A549 (cell line): Measurements from ENCODE around the gene GRAP2. TPM values are rescaled to one million over a fixed set of nuclear protein-coding genes. Genes with fewer than 3 reads are reported as not detected.

Experiments used
- ATAC-seq, 2 experiments: fragments of 200-7000 bp in 1 of 2; fragments of >200 bp in 1 of 2; cut with Nextera tagmentation in 1 of 2; cut with Tn5 transposase in 1 of 2; 3 replicates each; pipeline versions ENCODE4 v1.8.0 to v1.9.1; 2018 to 2020; ENCODE audit warnings: mild to moderate bottlenecking in 1 of 2, moderate library complexity in 1 of 2
- CTCF ChIA-PET: fragments of 300-600 bp; sonication (Branson Sonifier 250); formaldehyde crosslinking; extraction: SDS; loops from one replicate; lab custom pipeline; 2021; ENCODE audit warnings: antibody characterized with exemption, inconsistent platforms; lab: Yijun Ruan, JAX
- POLR2A ChIA-PET: fragments of 350-600 bp; formaldehyde crosslinking; extraction: SDS; loops from one replicate; lab custom pipeline; 2021; ENCODE audit warnings: antibody characterized with exemption, inconsistent platforms; lab: Yijun Ruan, JAX
- DNase-seq, 2 experiments: peaks; one replicate each; pipeline versions ENCODE4 v3.0.0 to v3.0.0-alpha.2; 2011 to 2016; ENCODE audit warnings: low read depth in 1 of 2, low spot score in 1 of 2
- FAIRE-seq: peaks from 2 replicates; lab custom pipeline; 2011; peaks lifted over from hg19 to GRCh38; lab: Jason Lieb, UNC
- H3K27ac ChIP-seq, 2 experiments: fragments of >200 bp; sonication (Bioruptor Twin); formaldehyde crosslinking; 3 replicates each; pipeline ENCODE4 v1.5.1; 2016 to 2017
- H3K4me1 ChIP-seq: fragments of >200 bp; sonication (Bioruptor Twin); formaldehyde crosslinking; 3 replicates; pipeline ENCODE4 v1.6.1; 2016
- H3K4me2 ChIP-seq: fragments of >200 bp; sonication (Bioruptor Twin); formaldehyde crosslinking; 3 replicates; pipeline ENCODE4 v1.6.1; 2016
- H3K4me3 ChIP-seq: fragments of >200 bp; sonication (Bioruptor Twin); formaldehyde crosslinking; 3 replicates; pipeline ENCODE4 v1.5.1; 2016
- H3K9me3 ChIP-seq: fragments of >200 bp; sonication (Bioruptor Twin); formaldehyde crosslinking; 3 replicates; pipeline ENCODE4 v1.6.1; 2016
- E2F6 ChIP-seq: IDR thresholded peaks from 2 replicates; pipeline ENCODE4 v1.6.1; 2012; ENCODE audit warnings: low read depth, borderline replicate concordance
- FOXS1 ChIP-seq: fragments of 250-450 bp; sonication (Bioruptor Pico); IDR thresholded peaks from 2 replicates; pipeline ENCODE4 v1.5.0; 2020; ENCODE audit warnings: mild to moderate bottlenecking, moderate library complexity
- GATA3 ChIP-seq: IDR thresholded peaks from 2 replicates; pipeline ENCODE4 v1.6.1; 2012; ENCODE audit warnings: borderline replicate concordance
- HES2 ChIP-seq: fragments of >200 bp; sonication (Bioruptor Twin); formaldehyde crosslinking; IDR thresholded peaks from 2 replicates; pipeline ENCODE4 v1.6.1; 2016
- HEYL ChIP-seq: fragments of 250-450 bp; sonication (Bioruptor Pico); IDR thresholded peaks from 2 replicates; pipeline ENCODE4 v1.8.0; 2021; ENCODE audit warnings: mild to moderate bottlenecking, moderate library complexity
- HMGXB4 ChIP-seq: fragments of 250-450 bp; sonication (Bioruptor Pico); IDR thresholded peaks from 2 replicates; pipeline ENCODE4 v1.5.0; 2021; ENCODE audit warnings: mild to moderate bottlenecking, moderate library complexity, borderline replicate concordance
- HOXA7 ChIP-seq: fragments of 250-450 bp; sonication (Bioruptor Pico); IDR thresholded peaks from 2 replicates; pipeline ENCODE4 v1.5.0; 2020; ENCODE audit warnings: mild to moderate bottlenecking, moderate library complexity
- HOXB5 ChIP-seq: fragments of 250-450 bp; sonication (Bioruptor Pico); IDR thresholded peaks from 2 replicates; pipeline ENCODE4 v1.5.0; 2020; ENCODE audit warnings: mild to moderate bottlenecking, moderate library complexity
- JUN ChIP-seq, 2 experiments: fragments of >200 bp; sonication (Bioruptor Twin); formaldehyde crosslinking; IDR thresholded peaks; 2 replicates in 1 of 2; 3 replicates in 1 of 2; pipeline ENCODE4 v1.6.1; 2016 to 2017
- KDM5A ChIP-seq: fragments of 200-600 bp; sonication (generic); IDR thresholded peaks from 2 replicates; pipeline ENCODE4 v1.6.1; 2016; ENCODE audit warnings: antibody characterized with exemption, mild to moderate bottlenecking
- MAFK ChIP-seq: fragments of 450-650 bp; IDR thresholded peaks from 2 replicates; pipeline ENCODE4 v1.6.1; 2014; ENCODE audit not compliant: partially characterized antibody
- MAX ChIP-seq: IDR thresholded peaks from 2 replicates; pipeline ENCODE4 v1.6.1; 2012
- MAZ ChIP-seq: fragments of 150-350 bp; IDR thresholded peaks from 2 replicates; pipeline ENCODE4 v1.6.1; 2014; ENCODE audit warnings: antibody characterized with exemption, low read depth, low read length, borderline replicate concordance
- PBX3 ChIP-seq: IDR thresholded peaks from 2 replicates; pipeline ENCODE4 v1.6.1; 2012
- PHF8 ChIP-seq: fragments of 200-600 bp; sonication (generic); IDR thresholded peaks from 2 replicates; pipeline ENCODE4 v1.6.1; 2016; ENCODE audit warnings: low read depth, mild to moderate bottlenecking, antibody characterized with exemption, moderate library complexity, borderline replicate concordance
- POLR2AphosphoS2 ChIP-seq: conservative IDR thresholded peaks from 2 replicates; pipeline ENCODE4 v1.6.1; 2012; ENCODE audit warnings: low read length, improper control_type of control experiment, inconsistent platforms
- RAD21 ChIP-seq, 2 experiments: fragments of >200 bp in 1 of 2; sonication (Bioruptor Twin) in 1 of 2; formaldehyde crosslinking in 1 of 2; IDR thresholded peaks in 1 of 2; conservative IDR thresholded peaks in 1 of 2; 2 replicates in 1 of 2; 3 replicates in 1 of 2; pipeline ENCODE4 v1.6.1; 2012 to 2018; ENCODE audit warnings: inconsistent platforms in 1 of 2
- RCOR1 ChIP-seq: fragments of 150-350 bp; IDR thresholded peaks from 2 replicates; pipeline ENCODE4 v1.6.1; 2014; ENCODE audit warnings: antibody characterized with exemption, low read length, low read depth
- RFX5 ChIP-seq: fragments of 450-650 bp; IDR thresholded peaks from 2 replicates; pipeline ENCODE4 v1.7.1; 2014; ENCODE audit warnings: antibody characterized with exemption, mild to moderate bottlenecking, moderate library complexity
- SMC3 ChIP-seq: fragments of >200 bp; sonication (Bioruptor Twin); formaldehyde crosslinking; IDR thresholded peaks from 3 replicates; pipeline ENCODE4 v1.6.1; 2018; ENCODE audit warnings: inconsistent platforms
- TP53 ChIP-seq: fragments of 250-450 bp; sonication (Bioruptor Pico); IDR thresholded peaks from 2 replicates; pipeline ENCODE4 v1.5.0; 2021; ENCODE audit warnings: mild to moderate bottlenecking, moderate library complexity
- ZC3H11A ChIP-seq: fragments of 450-650 bp; IDR thresholded peaks from 2 replicates; pipeline ENCODE4 v1.6.1; 2014; ENCODE audit warnings: antibody characterized with exemption, mild to moderate bottlenecking
- ZFP36 ChIP-seq: fragments of 450-650 bp; IDR thresholded peaks from 2 replicates; pipeline ENCODE4 v1.6.1; 2014; ENCODE audit warnings: borderline replicate concordance; ENCODE audit not compliant: partially characterized antibody
- ZNF302 ChIP-seq: fragments of 250-450 bp; sonication (Bioruptor Pico); IDR thresholded peaks from 2 replicates; pipeline ENCODE4 v1.9.0; 2021; ENCODE audit warnings: inconsistent platforms, mild to moderate bottlenecking, moderate library complexity
- ZSCAN20 ChIP-seq: fragments of 250-450 bp; sonication (Bioruptor Pico); IDR thresholded peaks from 2 replicates; pipeline ENCODE4 v1.8.0; 2022; ENCODE audit warnings: mild to moderate bottlenecking, moderate library complexity
- WGBS: methylation state at CpG from one replicate; pipeline ENCODE4 v1.1.6; 2017; ENCODE audit errors: missing lambda C conversion rate; 5-methylcytosine and 5-hydroxymethylcytosine counted together
- polyA plus RNA-seq, 4 experiments: library from polyadenylated mRNA; depleted of rRNA in 3 of 4; stranded (reverse); fragments of >200 nt; fragmentation: RNase III in 1 of 4; extraction: RNeasy Plus Mini Kit Qiagen cat#74134 plus additional on column Dnase treatment in 1 of 4; gene quantifications; 2 replicates in 3 of 4; 3 replicates in 1 of 4; pipeline ENCODE4 v1.2.3, GENCODE V29; 2011 to 2017

The GRAP2 gene
- polyA plus RNA-seq, 2 of the 4 experiments (the other 2 are of a cell fraction), result not detected

GRCh38 chr22:39914584-39914983 is 13.7 kb downstream of the GRAP2 start (continued):
- TF ChIP-seq TP53 (CRISPR knock-in tag) (no peak), MAZ (no peak), KDM5A (no peak), POLR2AphosphoS2 (no peak), HOXB5 (no peak), RAD21 (conservative IDR thresholded peaks at IDR 0.05 in 1 of 2, IDR thresholded peaks at IDR 0.05 in 1 of 2) (no peak), HES2 (no peak), FOXS1 (no peak)

GRCh38 chr22:39915295-39915726 is 14.4 kb downstream of the GRAP2 start:
- DNase-seq, result no peak
- no peak for TF ChIP-seq ZSCAN20 (CRISPR knock-in tag)
- TF ChIP-seq RFX5, result no peak
- no peak for TF ChIP-seq E2F6
- no peak for TF ChIP-seq ZC3H11A
- TF ChIP-seq HEYL (CRISPR knock-in tag), result no peak
- TF ChIP-seq MAFK, result no peak
- no peak for TF ChIP-seq POLR2AphosphoS2
- no peak for TF ChIP-seq FOXS1
- no peak for TF ChIP-seq GATA3
- TF ChIP-seq, all 56 proteins: peak for 0
- no peaks in the 10 kb centered on the region for H3K4me1 ChIP-seq
- H3K4me2 ChIP-seq, result no peak overlapping the region
- WGBS, result 33% methylated on average over 4 of the region's 4 CpGs
- ChIA-PET CTCF (no interaction called here), POLR2A (no interaction called here)
- FAIRE-seq, result no peak
- H3K4me3 ChIP-seq, result no peak overlapping the region
- no peak for ATAC-seq
- no peak overlapping the region for H3K27ac ChIP-seq
- no peaks in the 10 kb centered on the region for H3K9me3 ChIP-seq

- Histone ChIP-seq H3K27ac (no peak overlapping the region), H3K4me1 (no peaks in the 10 kb centered on the region), H3K4me3 (no peak overlapping the region), H3K4me2 (no peak overlapping the region), H3K9me3 (no peaks in the 10 kb centered on the region)
- ATAC-seq (no peak), DNase-seq (no peak), FAIRE-seq (no peak)
- TF ChIP-seq JUN (IDR thresholded peaks at IDR 0.05) (no peak), RCOR1 (no peak), SMC3 (no peak), HEYL (CRISPR knock-in tag) (no peak), ZFP36 (no peak), HMGXB4 (CRISPR knock-in tag) (no peak), MAFK (no peak), HOXA7 (no peak), PBX3 (no peak), ZNF302 (CRISPR knock-in tag) (no peak), FOXS1 (no peak), TP53 (CRISPR knock-in tag) (no peak), MAX (no peak), POLR2AphosphoS2 (no peak), PHF8 (no peak)
- ChIA-PET CTCF (interaction anchor here (1.0 kb wide), 1 partner anchor 108 kb away, joined by 3 read pairs; no protein-coding TSS in a partner anchor), POLR2A (interaction anchor here (0.6 kb wide), 1 partner anchor 261 kb away, joined by 3 read pairs; the partner anchor contains the start of gene TNRC6B)
- 24% methylated on average over 3 of the region's 3 CpGs for WGBS
Observed at GRCh38 chr22:39916496-39916895, 15.6 kb downstream of the GRAP2 start.
